M059J (cell line): ENCODE results near the gene CD58. TPM values are rescaled to one million over a fixed set of nuclear protein-coding genes. Genes with fewer than 3 reads are reported as not detected.

ENCODE experiments used
- DNase-seq: peaks from one replicate; pipeline ENCODE4 v3.0.0-alpha.2; 2012; ENCODE audit warnings: low read depth
- total RNA-seq: library from RNA; depleted of rRNA; stranded (reverse); fragments of >200 nt; shearing (Covaris generic); gene quantifications from 2 replicates; pipeline ENCODE4 v1.2.3, GENCODE V29; 2014; rRNA removed

The CD58 gene
- total RNA-seq, 1 experiment from 2014 or later: 73.2 TPM

DNA sequence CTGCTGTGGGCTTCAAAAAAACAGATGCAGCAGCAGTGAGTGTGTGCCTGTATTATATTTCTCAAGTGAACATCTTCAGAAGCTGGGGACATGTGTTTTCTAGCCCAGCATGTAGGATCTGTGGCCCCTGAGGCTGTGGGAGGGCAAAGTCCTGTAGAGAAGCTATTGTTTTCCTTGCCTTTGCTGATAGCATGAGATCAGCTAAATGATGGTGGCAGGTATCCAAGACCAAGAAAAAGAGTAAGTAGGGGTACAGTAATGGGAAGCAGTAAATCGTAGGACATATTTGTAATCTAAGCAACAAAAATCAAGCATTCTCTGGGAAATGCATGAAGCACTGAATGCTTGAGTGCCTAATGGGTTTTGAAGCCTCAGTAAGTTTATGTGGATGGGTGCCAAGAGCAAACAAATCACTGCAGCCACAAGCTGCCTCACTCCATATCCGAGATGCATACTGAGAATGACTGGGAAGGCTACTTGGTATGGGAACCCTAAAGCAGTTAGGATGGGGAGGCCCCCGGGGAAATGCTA lies 98.3 kb downstream of the CD58 start:
- DNase-seq: peak; percentile 70

DNA sequence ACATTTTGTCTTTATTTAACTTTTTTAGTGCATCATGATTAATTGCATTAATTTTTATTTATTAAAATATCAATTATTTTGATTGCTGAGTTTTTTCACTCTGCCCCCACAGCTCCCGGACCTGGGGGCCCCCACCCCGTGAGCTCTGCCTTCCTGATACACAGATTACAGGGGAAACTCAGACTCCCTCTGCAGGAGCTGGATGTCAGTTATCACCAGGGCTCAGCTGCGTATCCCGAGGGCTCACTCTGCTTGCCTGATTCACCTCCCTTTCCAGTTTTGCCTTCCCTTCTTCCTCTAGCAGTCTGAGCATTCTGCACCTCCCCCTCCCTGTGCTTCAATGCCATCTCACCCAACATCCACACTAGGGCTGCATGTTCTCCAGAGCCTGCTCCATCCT lies 99.6 kb downstream of the CD58 start:
- no peak for DNase-seq

DNA sequence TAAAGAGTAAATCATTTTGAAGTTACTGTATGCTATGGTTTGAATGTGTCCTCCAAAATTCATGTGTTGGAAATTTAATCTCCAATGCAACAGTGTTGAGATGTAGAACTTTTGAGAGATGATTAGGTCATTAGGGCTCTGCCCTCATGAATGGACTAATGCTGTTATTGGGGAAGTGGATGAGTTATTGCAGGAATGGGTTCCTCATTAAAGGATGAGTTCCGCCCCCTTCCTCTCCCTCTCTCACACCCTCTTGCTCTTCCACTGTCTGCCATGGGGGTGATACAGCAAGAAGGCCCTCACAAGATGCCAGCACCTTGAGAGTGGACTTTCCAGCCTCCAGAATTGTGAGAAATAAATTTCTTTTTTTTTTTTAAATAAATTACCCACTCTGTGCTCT lies 100.2 kb downstream of the CD58 start:
- no peak for DNase-seq

DNA sequence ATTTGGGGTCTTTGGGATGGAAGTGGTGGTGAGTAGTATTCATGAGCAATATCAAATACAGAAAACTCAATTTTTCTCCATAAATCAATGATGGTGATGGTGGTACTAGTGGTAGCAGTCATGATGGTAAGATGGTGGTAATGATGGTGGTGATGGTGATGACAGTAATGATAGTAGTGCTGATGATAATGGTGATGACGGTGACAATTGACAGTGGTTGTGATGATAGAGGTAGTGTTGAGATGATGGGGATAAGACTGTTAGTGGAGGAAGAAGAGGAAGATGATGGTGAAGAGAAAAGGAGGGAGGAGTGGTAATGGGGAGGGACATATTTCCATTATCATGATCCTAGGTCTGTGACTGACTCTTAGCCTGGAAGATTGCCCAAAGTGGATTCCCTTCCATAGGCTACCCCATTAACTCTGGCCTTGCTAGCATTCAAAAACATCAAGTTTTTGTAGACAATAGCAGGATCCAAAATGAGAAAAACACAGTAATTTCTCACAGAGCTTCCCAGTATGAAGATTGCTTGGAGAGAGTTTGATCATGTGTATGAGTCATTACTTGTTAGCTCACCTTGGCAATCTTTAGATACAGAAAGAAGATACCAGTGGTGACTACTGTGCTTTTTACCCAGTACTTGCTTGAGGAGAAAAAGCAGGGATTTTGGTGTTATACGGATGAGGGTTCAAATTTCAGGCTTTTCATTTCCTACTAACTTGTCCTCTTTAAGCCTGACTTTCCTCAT lies 103.8 kb downstream of the CD58 start:
- peak; percentile 19 for DNase-seq

DNA sequence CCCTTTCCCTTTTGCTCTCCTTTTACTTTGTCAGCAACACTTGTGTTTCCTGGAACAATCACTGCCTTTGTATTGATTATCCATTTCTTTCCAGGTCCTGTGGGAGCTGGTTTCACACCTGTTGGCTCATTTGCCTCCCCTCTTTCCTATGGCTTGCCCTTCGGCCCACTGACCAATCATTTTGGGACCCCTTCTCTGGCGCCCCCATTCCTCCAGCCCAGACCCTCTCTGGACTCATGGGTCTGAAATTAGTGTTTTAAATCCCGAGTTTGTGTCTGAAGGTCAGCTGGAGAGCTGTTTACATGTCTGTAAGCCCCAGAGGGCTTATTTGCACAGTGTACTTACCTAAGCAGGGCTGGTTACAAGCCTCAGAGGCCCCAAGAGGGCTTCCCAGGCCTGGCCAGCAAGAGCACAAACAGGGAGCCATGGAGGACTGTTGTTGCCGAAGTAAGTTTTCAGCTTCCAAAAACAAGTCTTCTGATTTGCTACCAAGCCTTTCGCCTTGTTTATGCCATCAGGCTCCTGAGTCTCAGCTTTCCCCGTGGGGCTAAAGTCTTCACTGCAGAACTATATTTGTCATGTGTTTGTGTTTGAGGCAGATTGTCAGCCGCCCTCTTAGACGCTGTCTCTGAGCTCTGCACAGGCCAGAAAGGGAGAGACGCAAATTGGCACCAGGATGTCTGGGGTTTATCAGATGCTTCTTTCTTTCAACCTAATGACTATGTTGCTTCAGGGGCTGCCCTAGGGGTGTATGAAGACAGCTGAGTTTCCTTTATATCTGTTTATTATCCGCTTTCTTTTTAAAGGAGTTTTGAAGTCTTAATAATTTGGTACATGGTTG lies 104.8 kb downstream of the CD58 start:
- DNase-seq: no peak

DNA sequence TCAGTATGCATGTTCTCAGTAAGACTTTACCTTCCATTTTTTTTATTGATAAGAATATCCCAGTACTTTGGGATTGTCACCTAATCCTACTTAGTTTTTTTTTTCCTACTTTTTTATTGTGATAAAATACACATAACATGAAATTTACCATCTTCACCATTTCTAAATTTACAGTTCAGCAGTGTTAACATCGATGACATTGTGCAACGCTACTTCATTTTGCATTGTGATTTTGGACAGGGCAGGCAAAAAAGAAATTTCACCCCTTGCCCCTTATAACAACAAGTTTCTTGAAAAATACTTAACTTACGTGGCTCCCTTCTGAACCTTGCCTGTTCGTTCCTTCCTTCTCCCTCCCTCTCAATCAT lies 105.4 kb downstream of the CD58 start:
- no peak for DNase-seq

Other genes with a start within 250 kb of the CD58 start
- 94.3 and 134 TPM in 2 replicates for gene ATP1A1, start 197.8 kb downstream of the CD58 start, total RNA-seq
- gene IGSF3, start 96.7 kb upstream of the CD58 start, total RNA-seq: 12.0 and 24.9 TPM in 2 replicates
- not detected in 2 replicates for gene CD2, start 183.4 kb upstream of the CD58 start, total RNA-seq